DMS 273 treated with DMSO at 0.1 percent for 48 hours (cell line): ENCODE results near the gene GAGE12G.
"Not testable (repeated sequence)": the region's sequence is repeated elsewhere in the genome, so short reads cannot be mapped to it uniquely, and the experiment has no call there.

ENCODE experiments used
- DNase-seq: peaks from one replicate; lab custom pipeline; 2025; lab: John Stamatoyannopoulos, UW

The GAGE12G gene

GRCh38 chrX:49570100-49570499, at the start of gene GAGE12G:
GAGE12G (plus strand) TSS chrX:49570400; CDS start chrX:49571555, 1,155 bp downstream.
- DNase-seq: not testable (repeated sequence)

- DNase-seq: not testable (repeated sequence)
These were observed 38.3 kb upstream of the GAGE12G start, which contains the start of gene GAGE12C for GRCh38 chrX:49531877-49532276. GAGE12C (plus strand) TSS chrX:49532177; CDS start chrX:49533332, 1,155 bp downstream.

- DNase-seq: not testable (repeated sequence)
These were observed 28.8 kb upstream of the GAGE12G start, which contains the start of gene GAGE12D for GRCh38 chrX:49541433-49541832. GAGE12D (plus strand) TSS chrX:49541733; CDS start chrX:49542888, 1,155 bp downstream.

- DNase-seq: not testable (repeated sequence)
These were observed 19.2 kb upstream of the GAGE12G start, which contains the start of gene GAGE12E for GRCh38 chrX:49550989-49551388. GAGE12E (plus strand) TSS chrX:49551289; CDS start chrX:49552444, 1,155 bp downstream.

GRCh38 chrX:49560542-49560941, 9.7 kb upstream of the GAGE12G start, which contains the start of gene GAGE12F:
GAGE12F (plus strand) TSS chrX:49560842; CDS start chrX:49561997, 1,155 bp downstream.
- DNase-seq: not testable (repeated sequence)

GRCh38 chrX:49568728-49569127, 1.5 kb upstream of the GAGE12G start:
- DNase-seq: not testable (repeated sequence)

- not testable (repeated sequence) for DNase-seq
These were observed 1.0 kb upstream of the GAGE12G start for GRCh38 chrX:49569152-49569551.

GRCh38 chrX:49579649-49580048, 9.4 kb downstream of the GAGE12G start, which contains the start of gene GAGE12H:
GAGE12H (plus strand) TSS chrX:49579949; CDS start chrX:49581104, 1,155 bp downstream.
- DNase-seq: not testable (repeated sequence)

- DNase-seq: not testable (repeated sequence)
These were observed 19.0 kb downstream of the GAGE12G start, which contains the start of gene GAGE2A for GRCh38 chrX:49589196-49589595. GAGE2A (plus strand) TSS chrX:49589496; CDS start chrX:49590651, 1,155 bp downstream.

GRCh38 chrX:49589769-49590478, 19.7 kb downstream of the GAGE12G start:
- not testable (repeated sequence) for DNase-seq

GRCh38 chrX:49590488-49590887, 20.3 kb downstream of the GAGE12G start:
- DNase-seq: not testable (repeated sequence)

GRCh38 chrX:49598720-49599119, 28.5 kb downstream of the GAGE12G start, which contains the start of gene GAGE1:
GAGE1 (plus strand) TSS chrX:49599020; CDS start chrX:49600175, 1,155 bp downstream.
- not testable (repeated sequence) for DNase-seq

- DNase-seq: no peak
These were observed 40.6 kb downstream of the GAGE12G start for GRCh38 chrX:49610718-49611310.

- DNase-seq: no peak
These were observed 48.4 kb downstream of the GAGE12G start for GRCh38 chrX:49618574-49618973.
